ENCODE results near the gene PCDH10. TPM values are rescaled to one million over a fixed set of nuclear protein-coding genes. Genes with fewer than 3 reads are reported as not detected.

The PCDH10 gene
- total RNA-seq, 1 donor from 2014 or later = 0.15 TPM

DNA sequence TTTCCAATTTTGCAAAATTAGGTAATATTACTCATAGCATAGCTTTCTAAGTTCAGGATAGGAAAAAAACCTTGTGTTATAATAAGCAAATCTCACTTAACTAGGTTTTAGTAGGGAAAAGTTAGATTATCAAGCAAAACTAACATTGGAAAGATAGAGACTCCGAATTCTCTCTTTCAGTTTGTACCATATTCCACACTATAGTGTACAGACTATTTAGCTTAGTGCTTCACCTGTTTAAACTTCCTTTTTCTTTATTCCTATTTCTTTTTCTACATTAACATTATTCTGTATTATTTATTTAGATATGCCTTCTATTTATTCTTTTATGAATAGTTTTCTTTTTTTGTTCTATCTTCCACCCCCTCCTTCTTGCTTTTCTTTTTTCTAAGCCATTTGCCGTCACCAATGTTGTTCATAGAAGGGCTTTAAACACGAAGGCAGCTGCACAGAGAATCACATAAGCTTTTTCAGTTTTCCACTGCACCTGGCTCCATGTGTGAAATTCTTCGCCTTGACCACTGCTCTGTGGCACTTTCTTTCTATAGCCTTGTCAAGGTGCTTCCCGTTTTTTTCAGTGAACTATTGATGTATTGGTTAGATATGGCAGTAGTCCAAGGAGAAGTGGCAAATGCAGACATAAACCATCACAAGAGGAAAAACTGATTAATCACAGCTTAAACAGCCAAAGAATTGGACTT is 8.5 kb downstream of the PCDH10 start:
- no peaks in the 10 kb centered on the region for H3F3A ChIP-seq (ENCODE audit: low read depth)
- H3K79me2 ChIP-seq (ENCODE audit: low read depth) = no peaks in the 10 kb centered on the region
- TF ChIP-seq EZH2 (IDR thresholded peaks at IDR 0.05) = no peak
- TF ChIP-seq, protein P1, sequence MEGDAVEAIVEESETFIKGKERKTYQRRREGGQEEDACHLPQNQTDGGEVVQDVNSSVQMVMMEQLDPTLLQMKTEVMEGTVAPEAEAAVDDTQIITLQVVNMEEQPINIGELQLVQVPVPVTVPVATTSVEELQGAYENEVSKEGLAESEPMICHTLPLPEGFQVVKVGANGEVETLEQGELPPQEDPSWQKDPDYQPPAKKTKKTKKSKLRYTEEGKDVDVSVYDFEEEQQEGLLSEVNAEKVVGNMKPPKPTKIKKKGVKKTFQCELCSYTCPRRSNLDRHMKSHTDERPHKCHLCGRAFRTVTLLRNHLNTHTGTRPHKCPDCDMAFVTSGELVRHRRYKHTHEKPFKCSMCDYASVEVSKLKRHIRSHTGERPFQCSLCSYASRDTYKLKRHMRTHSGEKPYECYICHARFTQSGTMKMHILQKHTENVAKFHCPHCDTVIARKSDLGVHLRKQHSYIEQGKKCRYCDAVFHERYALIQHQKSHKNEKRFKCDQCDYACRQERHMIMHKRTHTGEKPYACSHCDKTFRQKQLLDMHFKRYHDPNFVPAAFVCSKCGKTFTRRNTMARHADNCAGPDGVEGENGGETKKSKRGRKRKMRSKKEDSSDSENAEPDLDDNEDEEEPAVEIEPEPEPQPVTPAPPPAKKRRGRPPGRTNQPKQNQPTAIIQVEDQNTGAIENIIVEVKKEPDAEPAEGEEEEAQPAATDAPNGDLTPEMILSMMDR (IDR thresholded peaks at IDR 0.05) = no peak
- no peak for TF ChIP-seq EZH2phosphoT487 (IDR thresholded peaks at IDR 0.05)
- H2AFZ ChIP-seq (replicated peaks) = no peak overlapping the region
- H3K9ac ChIP-seq = no peak overlapping the region
- no peak overlapping the region for H3K4me2 ChIP-seq
- Mint-ChIP-seq H3K9me3 (no peaks in the 10 kb centered on the region), H3K36me3 (no peaks in the 10 kb centered on the region), H3K27me3 (ENCODE audit: insufficient read depth, low read depth) (peaks cover 5% of the 10 kb centered on the region), H3K27ac (no peak overlapping the region), H3K4me1 (peaks cover 34% of the 10 kb centered on the region), H3K4me3 (no peak overlapping the region)
- no peaks in the 10 kb centered on the region for H3K36me3 ChIP-seq
- no peaks in the 10 kb centered on the region for H4K20me1 ChIP-seq (ENCODE audit: low read depth)
- no peak overlapping the region for H3K4me3 ChIP-seq
- no peaks in the 10 kb centered on the region for H3K4me1 ChIP-seq
- H3K9me3 ChIP-seq (ENCODE audit: low read depth) = no peaks in the 10 kb centered on the region
- DNase-seq (ENCODE audit: low spot score) = no peak
- peaks cover 19% of the 10 kb centered on the region for H3K27me3 ChIP-seq
- no peak overlapping the region for H3K27ac ChIP-seq

DNA sequence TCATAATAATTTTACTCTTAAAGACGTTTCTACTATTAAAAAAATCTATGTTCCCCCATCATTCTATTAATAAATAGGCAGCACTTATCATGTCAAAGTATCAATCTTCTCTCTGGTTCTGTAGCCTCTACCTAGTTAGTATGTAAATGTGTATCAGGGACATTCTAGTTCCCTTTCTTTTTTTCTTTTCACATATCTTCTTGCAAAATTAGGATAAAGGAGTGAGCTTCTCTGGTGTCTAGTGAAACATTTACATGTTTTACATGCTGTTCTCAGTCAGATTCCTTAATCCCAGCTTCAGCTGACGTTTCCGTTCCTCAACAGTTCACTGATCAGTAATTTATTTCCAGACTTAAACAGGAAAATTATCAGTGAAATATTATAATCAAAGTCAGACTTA is 11.8 kb downstream of the PCDH10 start:
- Mint-ChIP-seq H3K4me1 (peaks cover 18% of the 10 kb centered on the region), H3K27me3 (ENCODE audit: insufficient read depth, low read depth) (no peaks in the 10 kb centered on the region), H3K4me3 (no peak overlapping the region), H3K9me3 (no peaks in the 10 kb centered on the region), H3K27ac (no peak overlapping the region), H3K36me3 (no peaks in the 10 kb centered on the region)
- Histone ChIP-seq H3K9me3 (ENCODE audit: low read depth) (no peaks in the 10 kb centered on the region), H2AFZ (replicated peaks) (no peak overlapping the region), H3K36me3 (no peaks in the 10 kb centered on the region), H3K4me3 (no peak overlapping the region), H3K4me2 (no peak overlapping the region), H3K4me1 (no peaks in the 10 kb centered on the region), H3K27ac (no peak overlapping the region), H3K9ac (no peak overlapping the region), H3K79me2 (ENCODE audit: low read depth) (no peaks in the 10 kb centered on the region), H4K20me1 (ENCODE audit: low read depth) (no peaks in the 10 kb centered on the region), H3F3A (ENCODE audit: low read depth) (no peaks in the 10 kb centered on the region), H3K27me3 (no peaks in the 10 kb centered on the region)
- DNase-seq (ENCODE audit: low spot score) = no peak
- TF ChIP-seq, protein P1 (IDR thresholded peaks at IDR 0.05) = no peak
- no peak for TF ChIP-seq EZH2 (IDR thresholded peaks at IDR 0.05)
- TF ChIP-seq EZH2phosphoT487 (IDR thresholded peaks at IDR 0.05) = no peak

DNA sequence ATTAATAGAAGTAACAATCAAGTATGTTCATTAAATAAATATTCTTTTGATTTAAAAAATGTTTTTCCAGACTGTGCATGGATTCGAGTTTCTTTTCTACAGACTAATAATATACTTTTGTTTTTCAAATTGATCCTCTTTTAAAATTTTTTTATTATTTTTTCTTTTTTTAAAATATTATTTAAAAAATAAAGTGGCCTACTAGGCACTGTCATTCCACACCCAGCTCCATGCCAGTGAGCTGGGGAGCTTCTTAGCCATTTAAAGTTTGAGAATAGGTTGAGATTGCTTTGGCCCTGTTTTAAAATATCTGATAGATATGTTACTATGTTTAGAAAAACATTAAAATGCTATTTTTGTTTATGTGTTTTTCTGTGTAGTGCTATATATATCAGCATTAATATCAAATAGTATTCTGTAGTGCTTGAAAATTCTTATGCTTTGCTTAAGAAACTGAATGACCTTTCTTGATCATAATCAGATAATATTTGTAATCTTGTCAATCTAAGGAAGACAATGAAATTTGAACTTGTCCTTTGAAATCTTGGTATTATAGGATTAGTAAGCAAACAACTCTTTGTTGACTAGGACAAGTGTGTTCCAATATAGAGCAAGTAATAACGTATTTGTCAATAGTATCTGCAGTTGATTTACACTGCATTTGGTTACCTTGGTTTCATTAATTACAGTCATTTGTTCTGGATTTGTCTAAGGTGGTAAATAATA is 12.6 kb downstream of the PCDH10 start:
- H3K27ac ChIP-seq = no peak overlapping the region
- no peaks in the 10 kb centered on the region for H3K36me3 ChIP-seq
- Mint-ChIP-seq H3K36me3 (no peaks in the 10 kb centered on the region), H3K27ac (no peak overlapping the region), H3K4me3 (no peak overlapping the region), H3K4me1 (peaks cover 9% of the 10 kb centered on the region), H3K9me3 (no peaks in the 10 kb centered on the region), H3K27me3 (ENCODE audit: insufficient read depth, low read depth) (no peaks in the 10 kb centered on the region)
- H3K4me1 ChIP-seq = no peaks in the 10 kb centered on the region
- no peaks in the 10 kb centered on the region for H3K79me2 ChIP-seq (ENCODE audit: low read depth)
- H3K4me2 ChIP-seq = no peak overlapping the region
- no peak for DNase-seq (ENCODE audit: low spot score)
- no peak overlapping the region for H3K9ac ChIP-seq
- TF ChIP-seq, protein P1 (IDR thresholded peaks at IDR 0.05) = no peak
- TF ChIP-seq EZH2phosphoT487 (IDR thresholded peaks at IDR 0.05) (no peak), EZH2 (IDR thresholded peaks at IDR 0.05) (no peak)
- H3K4me3 ChIP-seq = no peak overlapping the region
- no peaks in the 10 kb centered on the region for H4K20me1 ChIP-seq (ENCODE audit: low read depth)
- no peaks in the 10 kb centered on the region for H3K9me3 ChIP-seq (ENCODE audit: low read depth)
- H3K27me3 ChIP-seq = no peaks in the 10 kb centered on the region
- H3F3A ChIP-seq (ENCODE audit: low read depth) = no peaks in the 10 kb centered on the region
- H2AFZ ChIP-seq (replicated peaks) = no peak overlapping the region

Measured in neural progenitor cell (in vitro differentiated cells).